Liver (tissue), 9 donors: ENCODE results near the gene CCRL2. TPM values are rescaled to one million over a fixed set of nuclear protein-coding genes. Genes with fewer than 3 reads are reported as not detected.

Experiments used
- DNase-seq: peaks from one replicate; pipeline ENCODE4 v3.0.0-alpha.2; 2017; ENCODE audit warnings: low spot score
- H3K27ac ChIP-seq, 2 donors: one replicate each; pipeline ENCODE4 v1.7.0; 2013; ENCODE audit warnings: inconsistent platforms in 2 of 2, low read length in 2 of 2, control low read depth in 1 of 2, low read depth in 1 of 2, mild to moderate bottlenecking in 1 of 2
- H3K27me3 ChIP-seq, 4 donors: one replicate each; pipeline versions ENCODE4 v1.6.1 to v1.7.0; 2013; ENCODE audit warnings: low read length in 3 of 4, inconsistent platforms in 1 of 4, mild to moderate bottlenecking in 1 of 4, moderate library complexity in 1 of 4; ENCODE audit not compliant: control insufficient read depth in 4 of 4, insufficient read depth in 4 of 4
- H3K36me3 ChIP-seq, 4 donors: one replicate each; pipeline versions ENCODE4 v1.6.1 to v1.7.0; 2013; ENCODE audit warnings: low read length in 3 of 4, mild to moderate bottlenecking in 3 of 4, low read depth in 1 of 4, moderate library complexity in 1 of 4; ENCODE audit not compliant: control insufficient read depth in 4 of 4, insufficient read depth in 3 of 4
- H3K4me1 ChIP-seq, 4 donors: one replicate each; pipeline versions ENCODE4 v1.6.1 to v1.7.0; 2013; ENCODE audit warnings: low read length in 3 of 4, mild to moderate bottlenecking in 3 of 4, moderate library complexity in 1 of 4; ENCODE audit not compliant: control insufficient read depth in 4 of 4, insufficient read depth in 4 of 4
- H3K4me3 ChIP-seq, 3 donors: one replicate each; pipeline versions ENCODE4 v1.6.1 to v1.7.0; 2013; ENCODE audit warnings: low read length in 3 of 3, control low read depth in 1 of 3, low read depth in 1 of 3, mild to moderate bottlenecking in 1 of 3
- H3K9ac ChIP-seq, 2 donors: one replicate each; pipeline ENCODE4 v1.7.0; 2013; ENCODE audit warnings: low read length in 2 of 2, mild to moderate bottlenecking in 2 of 2, moderate library complexity in 2 of 2, control low read depth in 1 of 2, low read depth in 1 of 2
- H3K9me3 ChIP-seq, 4 donors: one replicate each; pipeline versions ENCODE4 v1.6.1 to v1.7.0; 2013; ENCODE audit warnings: low read length in 3 of 4; ENCODE audit not compliant: control insufficient read depth in 4 of 4
- ATF3 ChIP-seq: IDR thresholded peaks from 2 replicates; pipeline ENCODE4 v1.6.1; 2016; ENCODE audit warnings: antibody characterized with exemption
- CTCF ChIP-seq: fragments of 150-350 bp; IDR thresholded peaks from 2 replicates; pipeline ENCODE4 v1.5.1; 2017; ENCODE audit warnings: improper control_type of control experiment, low read depth, low read length; ENCODE audit not compliant: missing input control
- EGR1 ChIP-seq, 2 donors: IDR thresholded peaks; 2 replicates each; pipeline ENCODE4 v1.6.1; 2016 to 2018; ENCODE audit warnings: antibody characterized with exemption in 2 of 2, low read depth in 2 of 2
- FOXA2 ChIP-seq: IDR thresholded peaks from 2 replicates; pipeline ENCODE4 v1.6.1; 2016; ENCODE audit warnings: antibody characterized with exemption
- GABPA ChIP-seq, 2 donors: IDR thresholded peaks in 1 of 2; conservative IDR thresholded peaks in 1 of 2; 2 replicates each; pipeline ENCODE4 v1.6.1; 2016; ENCODE audit warnings: antibody characterized with exemption in 2 of 2, mild to moderate bottlenecking in 1 of 2, moderate library complexity in 1 of 2
- HNF4A ChIP-seq, 2 donors: conservative IDR thresholded peaks; 2 replicates each; pipeline ENCODE4 v1.6.1; 2016; ENCODE audit warnings: antibody characterized with exemption in 2 of 2, mild to moderate bottlenecking in 2 of 2
- HNF4G ChIP-seq: IDR thresholded peaks from 2 replicates; pipeline ENCODE4 v1.6.1; 2016; ENCODE audit warnings: antibody characterized with exemption
- JUND ChIP-seq, 2 donors: IDR thresholded peaks; 2 replicates each; pipeline ENCODE4 v1.6.1; 2016; ENCODE audit warnings: antibody characterized with exemption in 2 of 2
- MAX ChIP-seq: IDR thresholded peaks from 2 replicates; pipeline ENCODE4 v1.6.1; 2016; ENCODE audit warnings: antibody characterized with exemption
- NR2F2 ChIP-seq: IDR thresholded peaks from 2 replicates; pipeline ENCODE4 v1.6.1; 2016; ENCODE audit warnings: antibody characterized with exemption
- RAD21 ChIP-seq, 2 donors: IDR thresholded peaks; 2 replicates each; pipeline ENCODE4 v1.6.1; 2016; ENCODE audit warnings: antibody characterized with exemption in 2 of 2, mild to moderate bottlenecking in 2 of 2
- REST ChIP-seq: IDR thresholded peaks from 2 replicates; pipeline ENCODE4 v1.6.1; 2016; ENCODE audit warnings: antibody characterized with exemption, mild to moderate bottlenecking
- RXRA ChIP-seq, 2 donors: IDR thresholded peaks; 2 replicates each; pipeline ENCODE4 v1.6.1; 2017 to 2018; ENCODE audit warnings: antibody characterized with exemption in 2 of 2, mild to moderate bottlenecking in 1 of 2
- SP1 ChIP-seq: IDR thresholded peaks from 2 replicates; pipeline ENCODE4 v1.6.1; 2018; ENCODE audit warnings: antibody characterized with exemption, mild to moderate bottlenecking
- TAF1 ChIP-seq: conservative IDR thresholded peaks from 2 replicates; pipeline ENCODE4 v1.6.1; 2016; ENCODE audit warnings: antibody characterized with exemption, mild to moderate bottlenecking
- ZBTB33 ChIP-seq: IDR thresholded peaks from 2 replicates; pipeline ENCODE4 v1.6.1; 2016; ENCODE audit warnings: antibody characterized with exemption
- WGBS: extraction: QIAGEN DNeasy Blood & Tissue Kit; methylation state at CpG from one replicate; pipeline ENCODE4 v1.1.7; 2013; 5-methylcytosine and 5-hydroxymethylcytosine counted together
- polyA plus RNA-seq, 2 donors: library from polyadenylated mRNA; stranded (reverse) in 1 of 2; unstranded in 1 of 2; fragments of 200-250 nt in 1 of 2; fragments of >200 nt in 1 of 2; fragmentation: Nextera tagmentation in 1 of 2; extraction: Ambion mirVana in 1 of 2; gene quantifications; one replicate each; pipeline versions ENCODE4 v1.2.1 to v1.2.3, GENCODE V29; 2013 to 2015
- total RNA-seq, 2 donors: library from RNA; depleted of rRNA; stranded (reverse); fragments of >200 nt; gene quantifications; one replicate each; pipeline ENCODE4 v1.2.3, GENCODE V29; 2014
- donor health status: healthy.
- donor health status: healthy.
- donor health status: healthy.
- donor health status: healthy.
- donor health status: healthy.

Gene CCRL2
- total and polyA plus RNA-seq, 4 donors = 0.51 to 9.0 (median 0.81) TPM

- Histone ChIP-seq H3K36me3 (no peaks in the 10 kb centered on the region), H3K9ac (no peak overlapping the region), H3K4me3 (no peak overlapping the region), H3K27ac (no peak overlapping the region), H3K4me1 (peaks cover 0 to 3% (median 0%) of the 10 kb centered on the region in 4 donors), H3K27me3 (no peaks in the 10 kb centered on the region), H3K9me3 (no peaks in the 10 kb centered on the region)
- DNase-seq = no peak
- WGBS = 82% methylated on average over 4 of the region's 4 CpGs
- TF ChIP-seq HNF4G (no peak), EGR1 (IDR thresholded peaks at IDR 0.05; ENCODE audit: low read depth in 2 of 2) (no peak), ZBTB33 (no peak), REST (no peak), ATF3 (no peak), TAF1 (no peak), NR2F2 (no peak), SP1 (no peak), MAX (no peak), RXRA (IDR thresholded peaks at IDR 0.05) (no peak), FOXA2 (no peak), HNF4A (conservative IDR thresholded peaks at IDR 0.05) (no peak)
These were observed 42.0 kb upstream of the CCRL2 start for GRCh38 chr3:46365041-46365440.

GRCh38 chr3:46365737-46366524 lies 41.1 kb upstream of the CCRL2 start:
- H3K36me3 ChIP-seq = no peaks in the 10 kb centered on the region
- TF ChIP-seq CTCF (no peak), HNF4G (no peak), HNF4A (conservative IDR thresholded peaks at IDR 0.05) (no peak), TAF1 (no peak), RAD21 (IDR thresholded peaks at IDR 0.05) (no peak), GABPA (IDR thresholded peaks at IDR 0.05 in 1 of 2, conservative IDR thresholded peaks at IDR 0.05 in 1 of 2) (no peak), FOXA2 (no peak), REST (no peak), EGR1 (IDR thresholded peaks at IDR 0.05; ENCODE audit: low read depth in 2 of 2) (no peak), RXRA (IDR thresholded peaks at IDR 0.05) (no peak), ATF3 (no peak), SP1 (no peak), MAX (no peak), JUND (IDR thresholded peaks at IDR 0.05) (no peak)
- H3K27ac ChIP-seq = no peak overlapping the region
- no peak overlapping the region for H3K4me3 ChIP-seq
- H3K27me3 ChIP-seq = no peaks in the 10 kb centered on the region
- WGBS = 94% methylated on average over 5 of the region's 5 CpGs
- no peaks in the 10 kb centered on the region for H3K9me3 ChIP-seq
- no peak for DNase-seq
- no peaks in the 10 kb centered on the region for H3K4me1 ChIP-seq
- no peak overlapping the region for H3K9ac ChIP-seq
